Measurements from ENCODE around the gene CASP10. TPM values are rescaled to one million over a fixed set of nuclear protein-coding genes. Genes with fewer than 3 reads are reported as not detected.

CASP10 gene
- total and polyA plus RNA-seq, 2 of the 13 experiments (the other 11 are each of a cell fraction or from before 2014, with no cell fraction given): 22.2 to 23.8 TPM

DNA sequence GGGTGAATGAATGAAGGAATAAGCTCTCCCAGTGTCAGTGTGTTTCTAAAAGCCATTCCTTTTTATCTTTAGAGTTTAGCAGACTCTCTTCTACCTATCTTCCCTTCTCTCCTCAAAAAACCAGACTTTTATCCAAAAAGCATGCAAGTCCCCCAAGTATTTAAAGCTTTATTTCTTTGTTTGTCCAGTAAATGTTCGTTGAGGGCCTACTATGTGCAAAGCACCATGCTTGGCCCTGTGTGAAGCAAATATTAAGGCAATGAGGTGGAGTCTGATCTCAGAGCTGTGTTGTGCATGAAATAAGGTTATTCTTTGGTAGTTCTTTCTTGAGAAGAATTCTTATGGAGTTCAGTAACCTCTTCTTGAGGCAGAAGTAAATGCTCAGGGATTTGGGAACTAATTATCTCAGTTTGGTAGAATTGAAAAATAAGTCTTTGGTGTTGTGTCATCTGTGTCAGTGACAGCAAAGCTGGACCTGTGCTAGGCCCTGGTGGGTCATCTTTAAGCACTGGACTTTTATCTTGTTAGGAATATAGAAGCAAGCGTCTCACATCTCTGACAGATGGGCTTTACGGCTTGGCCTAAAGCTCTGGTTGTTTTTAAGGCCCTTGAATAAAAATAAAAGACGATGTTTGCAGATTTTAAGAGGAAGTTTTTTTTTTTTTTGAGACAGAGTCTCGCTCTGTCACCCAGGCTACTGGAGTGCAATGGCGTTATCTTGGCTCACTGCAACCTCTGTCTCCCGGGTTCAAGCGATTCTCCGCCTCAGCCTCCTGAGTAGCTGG lies 28.1 kb upstream of the CASP10 start:
- in situ Hi-C loops (cut with HindIII; ENCODE audit: extremely low pct_ligation_motif_present, low pct_unique_long_range_greater_than_20kb): no loop called here
- ChIA-PET CTCF (ENCODE audit: low intra/inter-chr PET ratio, low total read pairs) (no interaction called here), POLR2A (interaction anchor here (3.4 kb wide), 1 partner anchor 37 kb away, joined by 13 read pairs; no protein-coding TSS in a partner anchor)
- intact Hi-C loops (cut with micrococcal nuclease; ENCODE audit: unreplicated experiment): no loop called here
- TF ChIP-seq, protein P1, sequence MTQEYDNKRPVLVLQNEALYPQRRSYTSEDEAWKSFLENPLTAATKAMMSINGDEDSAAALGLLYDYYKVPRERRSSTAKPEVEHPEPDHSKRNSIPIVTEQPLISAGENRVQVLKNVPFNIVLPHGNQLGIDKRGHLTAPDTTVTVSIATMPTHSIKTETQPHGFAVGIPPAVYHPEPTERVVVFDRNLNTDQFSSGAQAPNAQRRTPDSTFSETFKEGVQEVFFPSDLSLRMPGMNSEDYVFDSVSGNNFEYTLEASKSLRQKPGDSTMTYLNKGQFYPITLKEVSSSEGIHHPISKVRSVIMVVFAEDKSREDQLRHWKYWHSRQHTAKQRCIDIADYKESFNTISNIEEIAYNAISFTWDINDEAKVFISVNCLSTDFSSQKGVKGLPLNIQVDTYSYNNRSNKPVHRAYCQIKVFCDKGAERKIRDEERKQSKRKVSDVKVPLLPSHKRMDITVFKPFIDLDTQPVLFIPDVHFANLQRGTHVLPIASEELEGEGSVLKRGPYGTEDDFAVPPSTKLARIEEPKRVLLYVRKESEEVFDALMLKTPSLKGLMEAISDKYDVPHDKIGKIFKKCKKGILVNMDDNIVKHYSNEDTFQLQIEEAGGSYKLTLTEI (CRISPR knock-in tag; conservative IDR thresholded peaks at IDR 0.05): no peak
- TF ChIP-seq, protein P2, sequence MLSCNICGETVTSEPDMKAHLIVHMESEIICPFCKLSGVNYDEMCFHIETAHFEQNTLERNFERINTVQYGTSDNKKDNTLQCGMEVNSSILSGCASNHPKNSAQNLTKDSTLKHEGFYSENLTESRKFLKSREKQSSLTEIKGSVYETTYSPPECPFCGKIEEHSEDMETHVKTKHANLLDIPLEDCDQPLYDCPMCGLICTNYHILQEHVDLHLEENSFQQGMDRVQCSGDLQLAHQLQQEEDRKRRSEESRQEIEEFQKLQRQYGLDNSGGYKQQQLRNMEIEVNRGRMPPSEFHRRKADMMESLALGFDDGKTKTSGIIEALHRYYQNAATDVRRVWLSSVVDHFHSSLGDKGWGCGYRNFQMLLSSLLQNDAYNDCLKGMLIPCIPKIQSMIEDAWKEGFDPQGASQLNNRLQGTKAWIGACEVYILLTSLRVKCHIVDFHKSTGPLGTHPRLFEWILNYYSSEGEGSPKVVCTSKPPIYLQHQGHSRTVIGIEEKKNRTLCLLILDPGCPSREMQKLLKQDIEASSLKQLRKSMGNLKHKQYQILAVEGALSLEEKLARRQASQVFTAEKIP (CRISPR knock-in tag; IDR thresholded peaks at IDR 0.05; ENCODE audit: borderline replicate concordance): no peak
- TF ChIP-seq NR1H2 (CRISPR knock-in tag; IDR thresholded peaks at IDR 0.05; ENCODE audit: borderline replicate concordance, low read depth) (no peak), ZKSCAN1 (IDR thresholded peaks at IDR 0.05; ENCODE audit: low read length) (peak; percentile 62)
- DNase-seq (ENCODE audit: low spot score) (no peak), ATAC-seq (no peak), FAIRE-seq (no peak)
- H3K4me1 ChIP-seq (ENCODE audit: insufficient read depth, low read length): peaks cover 30% of the 10 kb centered on the region
- peaks cover 13 to 59% of the 10 kb centered on the region in 2 experiments for H3K36me3 ChIP-seq (replicated peaks in 1 of 2; ENCODE audit: control insufficient read depth in 1 of 2, insufficient read depth in 2 of 2, low read length in 2 of 2)
- H2AFZ ChIP-seq (ENCODE audit: low read length): no peak overlapping the region
- no TSS peak for BruUV-seq (replicated peaks)
- no peak overlapping the region for H3K9ac ChIP-seq (ENCODE audit: insufficient read depth, low read depth, low read length)
- no peak overlapping the region for H3K27ac ChIP-seq (ENCODE audit: extremely low read length, insufficient read depth, low read length)
- no peak overlapping the region for H3K4me2 ChIP-seq (ENCODE audit: low read depth, low read length)
- H3K79me2 ChIP-seq (ENCODE audit: insufficient read depth, low read length): peaks cover 3% of the 10 kb centered on the region
- no peaks in the 10 kb centered on the region for H3K9me3 ChIP-seq (ENCODE audit: low read length)
- H3K4me3 ChIP-seq (replicated peaks in 1 of 3; ENCODE audit: insufficient read depth in 1 of 3, low read depth in 2 of 3, low read length in 3 of 3): no peak overlapping the region
- WGBS (ENCODE audit: low lambda C conversion rate): 91% methylated on average over 9 of the region's 9 CpGs
- H4K20me1 ChIP-seq (ENCODE audit: insufficient read depth, low read length): no peaks in the 10 kb centered on the region
- no peaks in the 10 kb centered on the region for H3K27me3 ChIP-seq (ENCODE audit: control insufficient read depth in 1 of 2, insufficient read depth in 2 of 2, low read length in 2 of 2)

Measured in HepG2 (cell line).